CD14-positive monocyte (primary cell): ENCODE data around the gene CYP19A1. TPM values are rescaled to one million over a fixed set of nuclear protein-coding genes. Genes with fewer than 3 reads are reported as not detected.

Experiments used
- DNase-seq, 3 donors: peaks; one replicate each; pipeline ENCODE4 v3.0.0-alpha.2; 2011 to 2022
- H2AFZ ChIP-seq: 2 replicates; pipeline ENCODE4 v1.6.0; 2012; ENCODE audit warnings: mild to moderate bottlenecking, low read depth, low read length, inconsistent platforms; ENCODE audit not compliant: insufficient read depth, poor library complexity, severe bottlenecking
- H3K27ac ChIP-seq, 2 donors: 1 replicate in 1 of 2; 2 replicates in 1 of 2; pipeline ENCODE4 v1.5.1; 2012 to 2013; ENCODE audit warnings: low read length in 2 of 2, control low read depth in 1 of 2, inconsistent platforms in 1 of 2, low read depth in 1 of 2, mild to moderate bottlenecking in 1 of 2
- H3K27me3 ChIP-seq, 2 donors: one replicate each; pipeline versions ENCODE4 v1.6.0 to v1.6.1; 2011 to 2013; ENCODE audit warnings: low read length in 2 of 2; ENCODE audit not compliant: control insufficient read depth in 2 of 2, insufficient read depth in 2 of 2
- H3K36me3 ChIP-seq, 2 donors: replicated peaks in 1 of 2; 1 replicate in 1 of 2; 2 replicates in 1 of 2; pipeline versions ENCODE4 v1.5.1 to v1.6.1; 2012 to 2013; ENCODE audit warnings: low read length in 2 of 2, control low read depth in 1 of 2, inconsistent platforms in 1 of 2, mild to moderate bottlenecking in 1 of 2; ENCODE audit not compliant: insufficient read depth in 2 of 2, control insufficient read depth in 1 of 2
- H3K4me1 ChIP-seq, 2 donors: 1 replicate in 1 of 2; 2 replicates in 1 of 2; pipeline versions ENCODE4 v1.5.1 to v1.6.1; 2012 to 2013; ENCODE audit warnings: low read length in 2 of 2, control low read depth in 1 of 2, inconsistent platforms in 1 of 2, mild to moderate bottlenecking in 1 of 2, moderate library complexity in 1 of 2; ENCODE audit not compliant: insufficient read depth in 2 of 2, control insufficient read depth in 1 of 2
- H3K4me2 ChIP-seq: replicated peaks from 2 replicates; pipeline ENCODE3; 2012; ENCODE audit warnings: low read length, moderate library complexity, mild to moderate bottlenecking; ENCODE audit not compliant: poor library complexity, severe bottlenecking; ENCODE audit errors: extremely low read depth
- H3K4me3 ChIP-seq, 3 experiments: fragments of 200-600 bp in 1 of 3; sonication (generic) in 1 of 3; replicated peaks in 1 of 3; 1 replicate in 2 of 3; 2 replicates in 1 of 3; pipeline ENCODE4 v1.5.1; 2011 to 2013; ENCODE audit warnings: low read length in 3 of 3, mild to moderate bottlenecking in 3 of 3, control low read depth in 2 of 3, low read depth in 2 of 3, inconsistent platforms in 1 of 3, moderate library complexity in 1 of 3
- H3K79me2 ChIP-seq: 2 replicates; pipeline ENCODE4 v1.6.0; 2012; ENCODE audit warnings: mild to moderate bottlenecking, control low read depth, inconsistent platforms, low read length, moderate library complexity; ENCODE audit not compliant: insufficient read depth
- H3K9ac ChIP-seq: 2 replicates; pipeline ENCODE4 v1.6.0; 2017; ENCODE audit warnings: low read length, mild to moderate bottlenecking; ENCODE audit not compliant: insufficient read depth, poor library complexity, severe bottlenecking
- H3K9me3 ChIP-seq, 2 donors: replicated peaks in 1 of 2; 1 replicate in 1 of 2; 2 replicates in 1 of 2; pipeline versions ENCODE4 v1.5.1 to v1.6.1; 2012 to 2013; ENCODE audit warnings: low read length in 2 of 2, control low read depth in 1 of 2; ENCODE audit not compliant: control insufficient read depth in 1 of 2, insufficient read depth in 1 of 2
- H4K20me1 ChIP-seq: 2 replicates; pipeline ENCODE4 v1.6.0; 2012; ENCODE audit warnings: mild to moderate bottlenecking, low read length, control low read depth, moderate library complexity; ENCODE audit not compliant: insufficient read depth
- H3K27ac Mint-ChIP-seq, 7 donors: one replicate each; pipeline ENCODE4 v1.8.0; 2020; ENCODE audit warnings: mild to moderate bottlenecking in 7 of 7, mixed read lengths in 7 of 7, moderate library complexity in 6 of 7, inconsistent platforms in 2 of 7
- H3K27me3 Mint-ChIP-seq, 3 donors: one replicate each; pipeline ENCODE4 v1.8.0; 2021 to 2022; ENCODE audit warnings: low read depth in 3 of 3, mild to moderate bottlenecking in 3 of 3, mixed read lengths in 3 of 3, moderate library complexity in 3 of 3, inconsistent platforms in 1 of 3
- H3K36me3 Mint-ChIP-seq, 2 donors: one replicate each; pipeline ENCODE4 v1.8.0; 2020; ENCODE audit warnings: mixed read lengths in 2 of 2, inconsistent platforms in 1 of 2, mild to moderate bottlenecking in 1 of 2
- H3K4me1 Mint-ChIP-seq: one replicate; pipeline ENCODE4 v1.8.0; 2020; ENCODE audit warnings: mild to moderate bottlenecking, mixed read lengths
- H3K4me3 Mint-ChIP-seq, 2 donors: one replicate each; pipeline ENCODE4 v1.8.0; 2020; ENCODE audit warnings: mild to moderate bottlenecking in 2 of 2, mixed read lengths in 2 of 2, moderate library complexity in 1 of 2
- H3K9me3 Mint-ChIP-seq, 7 donors: one replicate each; pipeline ENCODE4 v1.8.0; 2020 to 2022; ENCODE audit warnings: mixed read lengths in 7 of 7, mild to moderate bottlenecking in 6 of 7, moderate library complexity in 6 of 7, inconsistent platforms in 2 of 7
- CTCF ChIP-seq: fragments of 200-600 bp; IDR thresholded peaks from one replicate; pipeline ENCODE4 v1.8.0; 2022; ENCODE audit warnings: antibody characterized with exemption, mild to moderate bottlenecking
- WGBS: methylation state at CpG from one replicate; pipeline ENCODE4 v1.1.5; 2013; ENCODE audit warnings: missing lambda C conversion rate; ENCODE audit not compliant: insufficient coverage; 5-methylcytosine and 5-hydroxymethylcytosine counted together
- intact Hi-C, 2 donors: fragments of 100-400 bp; cut with micrococcal nuclease; formaldehyde crosslinking; loops; one replicate each; pipeline versions ENCODE4 v1.15.0 to v1.15.1; 2023
- polyA plus RNA-seq, 3 donors: library from polyadenylated mRNA; depleted of rRNA in 1 of 3; unstranded in 2 of 3; stranded (reverse) in 1 of 3; fragments of 300-500 nt in 2 of 3; fragments of >200 nt in 1 of 3; fragmentation: Illumina TruSeq in 2 of 3; gene quantifications; 1 replicate in 2 of 3; 2 replicates in 1 of 3; pipeline ENCODE4 v1.2.3, GENCODE V29; 2012 to 2021

The CYP19A1 gene
- polyA plus RNA-seq, 3 donors, result not detected

- peaks cover 16% of the 10 kb centered on the region for H3K4me1 Mint-ChIP-seq
- no peak overlapping the region for H3K9ac ChIP-seq
- no peak overlapping the region for H3K4me2 ChIP-seq
- H3K36me3 Mint-ChIP-seq, result no peaks in the 10 kb centered on the region
- no peak overlapping the region for H3K4me3 ChIP-seq
- H3K27ac ChIP-seq, result no peak overlapping the region
- H3K27me3 Mint-ChIP-seq, result no peaks in the 10 kb centered on the region
- no peak for DNase-seq
- H4K20me1 ChIP-seq, result no peaks in the 10 kb centered on the region
- peaks cover 0 to 2% (median 0%) of the 10 kb centered on the region in 7 donors for H3K9me3 Mint-ChIP-seq
- H3K36me3 ChIP-seq, result no peaks in the 10 kb centered on the region
- no peak for TF ChIP-seq CTCF
- WGBS, result 89% methylated on average over 3 of the region's 3 CpGs
- H3K27me3 ChIP-seq, result peaks cover 0 to 4% of the 10 kb centered on the region in 2 donors
- H3K27ac Mint-ChIP-seq, result no peak overlapping the region
- no peaks in the 10 kb centered on the region for H3K79me2 ChIP-seq
- H2AFZ ChIP-seq, result no peak overlapping the region
- peaks cover 11 to 20% of the 10 kb centered on the region in 2 donors for H3K4me1 ChIP-seq
- intact Hi-C loops, result no loop called here
- no peaks in the 10 kb centered on the region for H3K9me3 ChIP-seq
- no peak overlapping the region for H3K4me3 Mint-ChIP-seq
Observed at GRCh38 chr15:51171634-51171932, 166.8 kb downstream of the CYP19A1 start.

GRCh38 chr15:51170882-51171633, 167.3 kb downstream of the CYP19A1 start:
- intact Hi-C loops, result no loop called here
- Mint-ChIP-seq H3K27me3 (no peaks in the 10 kb centered on the region), H3K4me1 (peaks cover 16% of the 10 kb centered on the region), H3K36me3 (no peaks in the 10 kb centered on the region), H3K27ac (no peak overlapping the region), H3K4me3 (no peak overlapping the region), H3K9me3 (peaks cover 0 to 2% (median 0%) of the 10 kb centered on the region in 7 donors)
- Histone ChIP-seq H3K79me2 (no peaks in the 10 kb centered on the region), H2AFZ (no peak overlapping the region), H3K9ac (no peak overlapping the region), H3K9me3 (no peaks in the 10 kb centered on the region), H3K27ac (no peak overlapping the region), H3K27me3 (peaks cover 0 to 4% of the 10 kb centered on the region in 2 donors), H3K4me1 (peaks cover 11 to 20% of the 10 kb centered on the region in 2 donors), H4K20me1 (no peaks in the 10 kb centered on the region), H3K4me3 (no peak overlapping the region), H3K36me3 (no peaks in the 10 kb centered on the region), H3K4me2 (no peak overlapping the region)
- no peak for DNase-seq
- TF ChIP-seq CTCF, result no peak
- 78% methylated on average over 5 of the region's 11 CpGs for WGBS
